Natural killer cell (primary cell): ENCODE data around the gene HOATZ. TPM values are rescaled to one million over a fixed set of nuclear protein-coding genes. Genes with fewer than 3 reads are reported as not detected.

Experiments
- ATAC-seq, 3 donors: fragments of 150-1000 bp in 2 of 3; fragments of 200-7000 bp in 1 of 3; cut with Tn5 transposase; 1 replicate in 1 of 3; 2 replicates in 2 of 3; pipeline ENCODE4 v1.10.0; 2021; ENCODE audit warnings: mild to moderate bottlenecking in 2 of 3, moderate library complexity in 2 of 3
- DNase-seq, 2 donors: peaks; one replicate each; pipeline versions ENCODE4 v3.0.0 to v3.0.0-alpha.2; 2013 to 2021; ENCODE audit warnings: mixed read lengths in 1 of 2
- H3K27ac ChIP-seq: one replicate; pipeline ENCODE4 v1.5.1; 2013; ENCODE audit warnings: mild to moderate bottlenecking, low read length
- H3K27me3 ChIP-seq: one replicate; pipeline ENCODE4 v1.6.1; 2013; ENCODE audit warnings: low read length; ENCODE audit not compliant: control insufficient read depth, insufficient read depth
- H3K36me3 ChIP-seq: one replicate; pipeline ENCODE4 v1.6.1; 2013; ENCODE audit warnings: low read length; ENCODE audit not compliant: control insufficient read depth, insufficient read depth
- H3K4me1 ChIP-seq: one replicate; pipeline ENCODE4 v1.6.1; 2013; ENCODE audit warnings: low read length; ENCODE audit not compliant: control insufficient read depth, insufficient read depth
- H3K4me3 ChIP-seq: one replicate; pipeline ENCODE4 v1.5.1; 2013; ENCODE audit warnings: low read length
- H3K9me3 ChIP-seq: one replicate; pipeline ENCODE4 v1.6.1; 2013; ENCODE audit warnings: low read length; ENCODE audit not compliant: control insufficient read depth, insufficient read depth
- H3K27ac Mint-ChIP-seq, 2 donors: one replicate each; pipeline ENCODE4 v1.8.0; 2022; ENCODE audit warnings: mild to moderate bottlenecking in 2 of 2, mixed read lengths in 2 of 2, moderate library complexity in 1 of 2
- H3K27me3 Mint-ChIP-seq, 2 donors: one replicate each; pipeline ENCODE4 v1.8.0; 2022; ENCODE audit warnings: low read depth in 2 of 2, mixed read lengths in 2 of 2
- H3K36me3 Mint-ChIP-seq: one replicate; pipeline ENCODE4 v1.8.0; 2022; ENCODE audit warnings: mixed read lengths
- H3K4me1 Mint-ChIP-seq, 2 donors: one replicate each; pipeline ENCODE4 v1.8.0; 2022; ENCODE audit warnings: mixed read lengths in 2 of 2
- H3K4me3 Mint-ChIP-seq: one replicate; pipeline ENCODE4 v1.8.0; 2022; ENCODE audit warnings: mild to moderate bottlenecking, moderate library complexity, mixed read lengths
- H3K9me3 Mint-ChIP-seq, 2 donors: one replicate each; pipeline ENCODE4 v1.8.0; 2022; ENCODE audit warnings: mixed read lengths in 2 of 2
- WGBS: methylation state at CpG from one replicate; pipeline ENCODE4 v1.1.7; 2013; ENCODE audit warnings: missing lambda C conversion rate; ENCODE audit not compliant: insufficient coverage; 5-methylcytosine and 5-hydroxymethylcytosine counted together
- intact Hi-C: fragments of 100-400 bp; cut with micrococcal nuclease; formaldehyde crosslinking; loops from one replicate; pipeline ENCODE4 v1.14.2; 2022
- total RNA-seq, 4 donors: library from RNA; stranded (reverse); fragments of 120-200 nt in 1 of 4; gene quantifications; one replicate each; pipeline versions ENCODE4 v1.2.3 to v1.2.4, GENCODE V29; 2013 to 2022
- TF ChIP-seq, protein P1 (sequence below): fragments of 200-600 bp; IDR thresholded peaks from one replicate; pipeline ENCODE4 v1.8.0; 2022; ENCODE audit warnings: antibody characterized with exemption

HOATZ gene
- total RNA-seq, 3 donors from 2014 or later (not counting 1 experiment from before 2014, with no cell fraction given): not detected

DNA sequence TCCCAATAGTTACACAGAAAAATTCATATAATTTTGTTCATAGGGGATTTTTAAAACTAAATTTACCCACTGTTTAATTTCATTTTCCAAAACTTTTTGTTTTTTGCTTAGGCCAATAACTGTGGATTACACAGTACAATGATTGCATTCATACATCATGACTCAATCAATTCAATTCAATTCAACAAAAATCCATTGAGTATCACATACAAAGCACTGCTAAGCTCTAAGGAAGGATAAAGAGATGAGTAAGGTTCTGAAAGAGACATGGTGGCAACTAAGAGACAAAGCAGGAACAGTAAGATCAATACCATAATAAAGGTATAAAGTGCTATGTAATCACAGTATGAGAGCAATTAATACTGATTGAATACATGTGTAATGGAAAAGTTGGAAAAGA, 16.6 kb downstream of the HOATZ start:
- Histone ChIP-seq H3K4me3 (no peak overlapping the region), H3K27me3 (peaks cover 11% of the 10 kb centered on the region), H3K4me1 (no peaks in the 10 kb centered on the region), H3K9me3 (no peaks in the 10 kb centered on the region), H3K27ac (no peak overlapping the region), H3K36me3 (no peaks in the 10 kb centered on the region)
- H3K4me3 Mint-ChIP-seq: no peak overlapping the region
- H3K27ac Mint-ChIP-seq: no peak overlapping the region
- intact Hi-C loops: no loop called here
- DNase-seq (no peak), ATAC-seq (no peak)
- peaks cover 0 to 4% of the 10 kb centered on the region in 2 donors for H3K4me1 Mint-ChIP-seq
- TF ChIP-seq, protein P1, sequence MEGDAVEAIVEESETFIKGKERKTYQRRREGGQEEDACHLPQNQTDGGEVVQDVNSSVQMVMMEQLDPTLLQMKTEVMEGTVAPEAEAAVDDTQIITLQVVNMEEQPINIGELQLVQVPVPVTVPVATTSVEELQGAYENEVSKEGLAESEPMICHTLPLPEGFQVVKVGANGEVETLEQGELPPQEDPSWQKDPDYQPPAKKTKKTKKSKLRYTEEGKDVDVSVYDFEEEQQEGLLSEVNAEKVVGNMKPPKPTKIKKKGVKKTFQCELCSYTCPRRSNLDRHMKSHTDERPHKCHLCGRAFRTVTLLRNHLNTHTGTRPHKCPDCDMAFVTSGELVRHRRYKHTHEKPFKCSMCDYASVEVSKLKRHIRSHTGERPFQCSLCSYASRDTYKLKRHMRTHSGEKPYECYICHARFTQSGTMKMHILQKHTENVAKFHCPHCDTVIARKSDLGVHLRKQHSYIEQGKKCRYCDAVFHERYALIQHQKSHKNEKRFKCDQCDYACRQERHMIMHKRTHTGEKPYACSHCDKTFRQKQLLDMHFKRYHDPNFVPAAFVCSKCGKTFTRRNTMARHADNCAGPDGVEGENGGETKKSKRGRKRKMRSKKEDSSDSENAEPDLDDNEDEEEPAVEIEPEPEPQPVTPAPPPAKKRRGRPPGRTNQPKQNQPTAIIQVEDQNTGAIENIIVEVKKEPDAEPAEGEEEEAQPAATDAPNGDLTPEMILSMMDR: no peak
- H3K9me3 Mint-ChIP-seq: no peaks in the 10 kb centered on the region
- H3K36me3 Mint-ChIP-seq: no peaks in the 10 kb centered on the region
- peaks cover 30 to 36% of the 10 kb centered on the region in 2 donors for H3K27me3 Mint-ChIP-seq

DNA sequence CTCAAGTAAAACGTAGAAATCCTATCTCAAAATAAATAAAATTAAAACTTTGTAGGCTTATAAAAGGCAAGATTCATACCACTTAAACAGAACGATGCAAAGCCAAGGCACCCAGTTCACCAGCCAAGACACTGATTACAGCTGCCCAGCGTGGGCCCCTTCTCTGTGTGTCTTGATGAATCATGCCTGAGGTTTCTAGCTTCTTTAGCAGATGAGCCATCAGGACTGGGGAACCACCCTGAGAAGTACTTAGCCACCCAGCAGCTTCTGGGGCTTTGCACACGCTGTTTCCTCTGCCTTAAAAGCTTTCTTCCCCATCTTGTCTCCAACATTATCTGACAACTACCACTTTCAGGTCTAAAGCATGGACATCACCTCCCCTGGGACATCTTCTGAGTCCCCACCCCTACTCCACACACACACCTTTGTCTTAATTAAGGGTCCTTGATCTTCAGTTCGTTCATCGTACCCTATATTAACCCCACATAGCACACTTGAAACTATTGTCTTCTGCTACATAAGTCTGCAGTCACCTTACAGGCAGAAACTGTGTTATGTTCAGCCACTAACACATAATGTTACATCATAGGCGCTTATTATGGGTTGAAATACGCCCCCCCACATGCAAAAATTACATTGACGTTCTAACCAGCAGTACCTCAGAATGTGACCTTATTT, 17.2 kb downstream of the HOATZ start:
- Mint-ChIP-seq H3K27me3 (peaks cover 36 to 37% of the 10 kb centered on the region in 2 donors), H3K36me3 (no peaks in the 10 kb centered on the region), H3K4me3 (no peak overlapping the region), H3K27ac (no peak overlapping the region), H3K4me1 (peaks cover 0 to 4% of the 10 kb centered on the region in 2 donors), H3K9me3 (no peaks in the 10 kb centered on the region)
- intact Hi-C loops: no loop called here
- ATAC-seq (peak; percentile 69 to 86 (median 78)), DNase-seq (peak in 1 of 2 donors; percentile 58)
- Histone ChIP-seq H3K4me3 (no peak overlapping the region), H3K27ac (no peak overlapping the region), H3K4me1 (no peaks in the 10 kb centered on the region), H3K27me3 (peaks cover 11% of the 10 kb centered on the region), H3K9me3 (no peaks in the 10 kb centered on the region), H3K36me3 (no peaks in the 10 kb centered on the region)
- 70% methylated on average over 9 of the region's 9 CpGs for WGBS
- TF ChIP-seq, protein P1: no peak

DNA sequence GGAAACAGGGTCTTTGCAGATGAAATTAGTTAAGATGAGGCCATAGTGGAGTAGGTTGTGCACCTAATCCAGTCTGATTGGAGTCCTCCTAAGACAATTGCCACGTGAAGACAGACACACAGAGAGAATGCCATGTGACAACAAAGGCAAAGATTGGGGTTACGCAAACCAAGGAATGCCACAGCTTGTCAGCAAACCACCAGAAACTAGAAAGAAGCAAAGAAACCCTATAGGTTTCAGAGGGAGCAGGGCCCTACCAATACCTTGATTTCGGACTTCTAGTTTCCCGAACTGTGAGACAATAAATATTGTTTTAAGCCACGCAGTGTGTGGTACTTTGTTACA, 17.8 kb downstream of the HOATZ start:
- ATAC-seq (no peak), DNase-seq (no peak)
- no peak overlapping the region for H3K27ac ChIP-seq
- no peaks in the 10 kb centered on the region for H3K9me3 ChIP-seq
- H3K9me3 Mint-ChIP-seq: no peaks in the 10 kb centered on the region
- no peak overlapping the region for H3K4me3 ChIP-seq
- H3K4me3 Mint-ChIP-seq: no peak overlapping the region
- H3K36me3 Mint-ChIP-seq: no peaks in the 10 kb centered on the region
- 86% methylated on average over 5 of the region's 5 CpGs for WGBS
- H3K27ac Mint-ChIP-seq: no peak overlapping the region
- H3K36me3 ChIP-seq: no peaks in the 10 kb centered on the region
- intact Hi-C loops: no loop called here
- TF ChIP-seq, protein P1: no peak
- peaks cover 38 to 41% of the 10 kb centered on the region in 2 donors for H3K27me3 Mint-ChIP-seq
- H3K4me1 ChIP-seq: no peaks in the 10 kb centered on the region
- peaks cover 13% of the 10 kb centered on the region for H3K27me3 ChIP-seq
- H3K4me1 Mint-ChIP-seq: peaks cover 0 to 4% of the 10 kb centered on the region in 2 donors

DNA sequence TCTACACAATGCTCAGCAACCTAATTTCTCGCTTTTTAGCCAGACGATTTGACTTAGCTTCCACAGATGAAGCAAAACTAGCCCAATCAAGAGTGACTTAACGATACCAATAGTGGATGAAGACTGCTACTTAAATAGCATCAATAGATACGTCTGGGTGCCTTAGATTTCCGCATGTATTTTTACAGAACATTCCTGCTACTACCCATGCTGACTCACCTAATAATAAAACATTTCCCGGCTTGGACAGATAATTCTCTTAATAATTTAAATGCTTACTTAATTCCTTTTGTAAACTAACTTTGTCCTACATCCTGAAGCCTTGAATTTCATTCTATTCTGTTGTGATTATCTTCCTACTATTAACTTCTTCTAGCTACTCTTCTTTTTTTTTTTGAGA, 20.7 kb downstream of the HOATZ start:
- WGBS: 83% methylated on average over 6 of the region's 6 CpGs
- H3K4me3 Mint-ChIP-seq: no peak overlapping the region
- TF ChIP-seq, protein P1: no peak
- no peak for ATAC-seq
- peaks cover 53 to 63% of the 10 kb centered on the region in 2 donors for H3K27me3 Mint-ChIP-seq
- no peak overlapping the region for H3K27ac Mint-ChIP-seq
- no peak overlapping the region for H3K4me3 ChIP-seq
- DNase-seq: no peak
- peaks cover 7 to 16% of the 10 kb centered on the region in 2 donors for H3K4me1 Mint-ChIP-seq
- H3K9me3 Mint-ChIP-seq: no peaks in the 10 kb centered on the region
- H3K27ac ChIP-seq: no peak overlapping the region
- H3K36me3 Mint-ChIP-seq: no peaks in the 10 kb centered on the region
- H3K4me1 ChIP-seq: peaks cover 10% of the 10 kb centered on the region
- H3K27me3 ChIP-seq: peaks cover 22% of the 10 kb centered on the region
- H3K36me3 ChIP-seq: no peaks in the 10 kb centered on the region
- no peaks in the 10 kb centered on the region for H3K9me3 ChIP-seq
- intact Hi-C loops: no loop called here
